DND-41 (cell line): ENCODE data around the gene UPK3BL1.
"Not testable (repeated sequence)": the region's sequence is repeated elsewhere in the genome, so short reads cannot be mapped to it uniquely, and the experiment has no call there.

ENCODE experiments used
- ATAC-seq: fragments of 200-7000 bp; cut with Tn5 transposase; 3 replicates; pipeline ENCODE4 v1.9.1; 2021; ENCODE audit warnings: low read depth; ENCODE audit not compliant: insufficient read depth
- DNase-seq: peaks from one replicate; pipeline ENCODE4 v3.0.0-alpha.2; 2020
- H2AFZ ChIP-seq: 2 replicates; pipeline ENCODE4 v1.6.0; 2012; ENCODE audit warnings: low read depth, low read length
- H3K27ac ChIP-seq: 2 replicates; pipeline ENCODE4 v1.5.1; 2012; ENCODE audit warnings: low read length, inconsistent platforms
- H3K27me3 ChIP-seq: fragments of 200-600 bp; sonication (generic); 2 replicates; pipeline ENCODE4 v1.6.0; 2012; ENCODE audit warnings: low read length, mild to moderate bottlenecking, inconsistent platforms; ENCODE audit not compliant: insufficient read depth, poor library complexity
- H3K36me3 ChIP-seq: 2 replicates; pipeline ENCODE4 v1.5.1; 2012; ENCODE audit warnings: low read length, inconsistent platforms; ENCODE audit not compliant: insufficient read depth
- H3K4me1 ChIP-seq: 2 replicates; pipeline ENCODE4 v1.5.1; 2012; ENCODE audit warnings: mild to moderate bottlenecking, low read length; ENCODE audit not compliant: insufficient read depth
- H3K4me2 ChIP-seq: 2 replicates; pipeline ENCODE4 v1.6.0; 2012; ENCODE audit warnings: mild to moderate bottlenecking, moderate library complexity, low read length, inconsistent platforms; ENCODE audit not compliant: insufficient read depth
- H3K4me3 ChIP-seq, 2 experiments: fragments of 200-600 bp in 1 of 2; shearing (Covaris generic) in 1 of 2; 2 replicates each; pipeline ENCODE4 v1.5.1; 2012 to 2016; ENCODE audit warnings: inconsistent platforms in 2 of 2, low read length in 2 of 2, mild to moderate bottlenecking in 2 of 2, low read depth in 1 of 2, moderate library complexity in 1 of 2
- H3K79me2 ChIP-seq: 2 replicates; pipeline ENCODE4 v1.6.0; 2012; ENCODE audit warnings: low read length, inconsistent platforms; ENCODE audit not compliant: insufficient read depth
- H3K9ac ChIP-seq: 2 replicates; pipeline ENCODE4 v1.6.0; 2012; ENCODE audit warnings: low read depth, mild to moderate bottlenecking, inconsistent platforms, low read length, moderate library complexity
- H3K9me3 ChIP-seq: 2 replicates; pipeline ENCODE4 v1.5.1; 2012; ENCODE audit warnings: low read length, moderate library complexity, mild to moderate bottlenecking, inconsistent platforms; ENCODE audit not compliant: insufficient read depth, severe bottlenecking
- H4K20me1 ChIP-seq: 2 replicates; pipeline ENCODE4 v1.6.0; 2012; ENCODE audit warnings: low read length; ENCODE audit not compliant: insufficient read depth

The UPK3BL1 gene

GRCh38 chr7:102642691-102643090, at the start of gene UPK3BL1:
UPK3BL1 (minus strand) TSS chr7:102642791; CDS start chr7:102642741, 50 bp downstream.
- H3K4me3 ChIP-seq, H3K79me2 ChIP-seq, DNase-seq, H2AFZ ChIP-seq, H3K9ac ChIP-seq, H3K27ac ChIP-seq, H4K20me1 ChIP-seq, H3K4me1 ChIP-seq, H3K27me3 ChIP-seq, H3K4me2 ChIP-seq, H3K36me3 ChIP-seq, ATAC-seq, H3K9me3 ChIP-seq: not testable (repeated sequence)

GRCh38 chr7:102690602-102691001, 48.0 kb upstream of the UPK3BL1 start:
- not testable (repeated sequence) for ATAC-seq, DNase-seq, H2AFZ ChIP-seq

GRCh38 chr7:102689436-102690282, 47.1 kb upstream of the UPK3BL1 start:
- H3K79me2 ChIP-seq, H3K36me3 ChIP-seq, DNase-seq, H3K4me2 ChIP-seq, H3K27me3 ChIP-seq, H2AFZ ChIP-seq, H3K27ac ChIP-seq, H4K20me1 ChIP-seq, H3K4me1 ChIP-seq, H3K9me3 ChIP-seq, H3K4me3 ChIP-seq, H3K9ac ChIP-seq: not testable (repeated sequence)
- peak; percentile 91 for ATAC-seq

More at GRCh38 chr7:102690602-102691001, 48.0 kb upstream of the UPK3BL1 start:
- H3K27me3 ChIP-seq, H3K4me2 ChIP-seq, H4K20me1 ChIP-seq, H3K9ac ChIP-seq, H3K27ac ChIP-seq, H3K4me1 ChIP-seq, H3K9me3 ChIP-seq, H3K36me3 ChIP-seq, H3K4me3 ChIP-seq, H3K79me2 ChIP-seq: not testable (repeated sequence)

GRCh38 chr7:102688299-102689036, 45.9 kb upstream of the UPK3BL1 start:
- H3K9ac ChIP-seq, H3K4me2 ChIP-seq, H3K4me1 ChIP-seq, DNase-seq, H3K27me3 ChIP-seq, H4K20me1 ChIP-seq, H3K79me2 ChIP-seq, H3K9me3 ChIP-seq, H3K4me3 ChIP-seq, H3K36me3 ChIP-seq, H2AFZ ChIP-seq, H3K27ac ChIP-seq: not testable (repeated sequence)
- peak; percentile 32; the same call in 1 of the 3 replicates for ATAC-seq

GRCh38 chr7:102682560-102682959, 40.0 kb upstream of the UPK3BL1 start:
- not testable (repeated sequence) for H3K79me2 ChIP-seq, DNase-seq, ATAC-seq, H3K36me3 ChIP-seq, H3K27me3 ChIP-seq, H3K4me2 ChIP-seq, H4K20me1 ChIP-seq, H3K4me3 ChIP-seq, H3K4me1 ChIP-seq, H2AFZ ChIP-seq, H3K9ac ChIP-seq, H3K27ac ChIP-seq, H3K9me3 ChIP-seq

- H3K27me3 ChIP-seq, H3K27ac ChIP-seq, H3K4me1 ChIP-seq, H3K9me3 ChIP-seq, ATAC-seq, H3K9ac ChIP-seq, H4K20me1 ChIP-seq, H3K4me3 ChIP-seq, H3K79me2 ChIP-seq, H3K36me3 ChIP-seq, H2AFZ ChIP-seq, DNase-seq, H3K4me2 ChIP-seq: not testable (repeated sequence)
Observed at GRCh38 chr7:102680780-102681179, 38.2 kb upstream of the UPK3BL1 start.

- ATAC-seq, H3K9ac ChIP-seq, DNase-seq, H3K79me2 ChIP-seq, H3K27me3 ChIP-seq, H2AFZ ChIP-seq, H3K9me3 ChIP-seq, H3K27ac ChIP-seq, H3K4me2 ChIP-seq, H3K4me3 ChIP-seq, H4K20me1 ChIP-seq, H3K36me3 ChIP-seq, H3K4me1 ChIP-seq: not testable (repeated sequence)
Observed at GRCh38 chr7:102675545-102675944, 33.0 kb upstream of the UPK3BL1 start.

GRCh38 chr7:102673447-102674067, 31.0 kb upstream of the UPK3BL1 start:
- H3K79me2 ChIP-seq, H3K9me3 ChIP-seq, H3K27ac ChIP-seq, H2AFZ ChIP-seq, H3K27me3 ChIP-seq, DNase-seq, H4K20me1 ChIP-seq, H3K36me3 ChIP-seq, H3K4me2 ChIP-seq, H3K4me3 ChIP-seq, H3K4me1 ChIP-seq, H3K9ac ChIP-seq, ATAC-seq: not testable (repeated sequence)
